GM21529 (cell line): ENCODE measurements around the gene TRPM3.
"Not testable (repeated sequence)": the region's sequence is repeated elsewhere in the genome, so short reads cannot be mapped to it uniquely, and the experiment has no call there.

ENCODE experiments used
- ATAC-seq: cut with Tn5 transposase; IDR thresholded peaks from one replicate; pipeline ENCODE4 v1.9.1; 2021; ENCODE audit not compliant: unreplicated experiment

Gene TRPM3

DNA sequence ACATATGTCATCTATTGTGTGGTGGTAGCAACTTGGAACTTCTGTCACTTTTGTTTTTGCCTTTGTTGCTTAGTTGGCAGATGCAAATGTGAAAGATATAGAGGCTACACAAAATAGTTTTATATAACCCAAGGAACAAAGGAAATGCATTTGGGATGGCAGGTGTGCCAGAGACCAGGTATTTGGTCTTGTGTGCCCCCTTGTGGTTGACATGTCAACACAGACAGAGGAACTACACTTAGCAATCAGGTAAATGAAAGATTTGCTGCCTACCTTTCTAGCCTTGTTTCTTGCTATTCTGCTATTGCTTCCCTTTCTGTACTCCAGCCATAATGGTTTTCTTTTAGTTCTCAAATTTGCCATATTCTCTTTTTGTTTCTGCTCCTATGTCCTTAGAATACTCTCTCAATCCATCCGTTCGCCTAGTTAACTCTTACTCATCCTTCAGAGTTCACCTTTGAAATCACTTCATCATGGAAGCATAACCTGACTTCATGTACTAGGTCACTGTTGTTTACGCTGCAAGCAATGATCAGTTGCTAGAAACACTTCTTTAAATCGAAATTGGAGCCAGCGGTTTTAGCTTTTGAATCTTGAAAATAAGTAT is 119.5 kb downstream of the TRPM3 start:
- peak; percentile 79 for ATAC-seq

DNA sequence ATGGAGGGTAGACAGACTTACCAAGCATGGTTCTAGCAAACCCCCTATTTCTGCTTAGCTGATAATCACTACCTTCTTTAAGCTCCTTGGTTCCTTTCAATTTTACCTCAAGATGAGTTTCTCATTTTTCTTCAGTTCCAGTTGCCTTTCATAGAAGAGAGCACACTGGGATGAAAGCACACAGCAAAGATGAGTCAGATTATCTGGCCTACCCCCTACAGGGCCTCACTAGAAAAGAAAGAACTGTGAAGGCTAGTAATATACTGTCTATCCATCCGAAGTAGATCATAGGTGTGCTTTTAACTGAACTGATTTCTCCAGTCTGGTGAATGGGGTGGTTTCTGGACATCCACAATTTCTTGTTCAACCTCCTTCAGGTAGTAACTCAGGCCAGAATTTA is 122.5 kb downstream of the TRPM3 start:
- no peak for ATAC-seq

DNA sequence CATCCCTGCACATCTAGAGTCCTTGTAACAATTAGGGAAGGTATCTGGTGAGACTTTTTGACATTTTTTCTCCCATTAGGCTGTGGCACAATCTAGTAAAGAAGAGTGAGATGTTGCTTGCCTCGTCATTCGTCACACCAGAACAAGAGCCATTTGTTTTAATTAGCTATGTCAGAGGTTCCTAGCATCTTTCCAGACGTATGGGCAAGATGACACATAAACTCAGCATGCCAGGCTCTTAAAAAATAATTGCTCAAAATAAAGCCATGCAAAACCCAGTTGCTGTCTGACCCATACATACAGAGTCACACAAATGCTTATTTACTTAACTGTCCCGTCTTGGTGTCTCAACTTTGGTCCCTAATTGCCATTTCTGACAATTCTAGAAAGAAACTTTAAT is 125.9 kb downstream of the TRPM3 start:
- no peak for ATAC-seq

DNA sequence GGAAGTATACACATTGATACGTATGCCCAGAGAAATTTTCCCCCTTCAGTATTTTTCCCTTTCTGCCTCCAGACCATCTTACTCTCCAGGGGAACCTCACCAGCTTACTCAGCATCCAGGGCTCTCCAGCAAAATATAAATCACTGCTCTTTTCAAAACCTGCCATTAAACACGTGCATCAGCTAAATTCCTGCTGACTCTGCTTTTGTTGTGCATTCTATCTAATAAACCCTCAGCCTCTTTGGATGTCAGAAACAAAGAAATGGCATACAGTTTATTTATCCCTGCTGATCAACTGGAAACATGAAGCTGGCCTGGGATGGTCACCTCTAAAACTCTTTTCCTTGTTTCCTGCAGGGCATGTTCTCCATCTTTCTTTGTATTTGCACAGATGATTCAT is 126.8 kb downstream of the TRPM3 start:
- ATAC-seq: no peak

DNA sequence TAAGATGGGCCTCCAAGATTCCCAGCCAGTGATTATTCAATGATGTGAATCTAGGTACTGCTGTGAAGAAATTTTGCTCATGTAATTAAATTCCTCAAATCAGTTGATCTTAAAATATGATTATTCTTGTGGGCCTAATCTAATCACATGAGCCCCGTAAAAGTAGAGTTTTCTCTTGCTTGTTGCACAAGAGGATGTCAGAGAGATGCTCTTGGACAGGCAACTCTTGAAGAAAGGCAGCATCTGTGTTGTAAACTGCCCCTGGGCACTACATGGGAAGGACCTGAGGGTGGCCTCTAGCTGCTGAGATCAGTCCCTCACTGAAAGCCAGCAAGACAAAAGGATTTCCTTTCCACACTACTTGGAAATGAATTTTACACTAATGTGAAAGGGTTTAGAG is 132.9 kb downstream of the TRPM3 start:
- no peak for ATAC-seq

DNA sequence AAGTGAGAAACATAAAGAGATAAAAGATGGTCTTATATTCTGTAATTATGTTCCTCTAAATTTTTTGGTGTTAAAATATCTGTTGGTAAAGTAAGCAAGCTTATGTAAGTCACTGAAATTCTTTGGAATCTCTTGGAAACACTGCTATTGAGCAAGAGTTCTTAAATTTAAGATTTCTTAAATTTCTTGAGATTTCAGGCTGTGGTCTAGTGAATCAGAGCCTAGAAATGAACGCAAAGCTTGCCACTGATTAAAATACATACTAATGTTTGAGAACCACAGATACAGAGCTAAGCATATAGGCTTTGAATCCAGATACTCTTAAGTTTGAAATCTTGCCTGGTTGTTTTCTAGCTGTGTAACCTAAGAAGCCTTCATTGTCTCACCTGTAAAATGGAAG is 133.4 kb downstream of the TRPM3 start:
- ATAC-seq: no peak

DNA sequence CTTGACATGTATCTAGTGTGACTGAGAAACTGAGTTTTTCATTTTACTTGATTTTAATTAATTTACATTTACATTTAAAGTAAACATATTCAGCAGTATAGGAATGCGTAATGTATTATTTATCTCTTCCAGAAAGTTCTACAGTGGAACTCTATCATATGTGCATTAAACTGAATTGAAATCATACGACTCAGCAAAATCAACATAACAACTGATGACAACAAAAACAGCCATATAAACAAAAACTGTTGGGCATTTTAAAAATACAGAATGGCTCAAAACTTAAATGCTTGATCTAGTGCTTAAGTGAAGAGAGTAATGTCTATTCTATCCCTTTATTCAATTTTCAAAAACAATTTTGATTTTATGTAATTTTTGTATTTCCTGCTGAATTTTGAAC is 134.4 kb downstream of the TRPM3 start:
- no peak for ATAC-seq

DNA sequence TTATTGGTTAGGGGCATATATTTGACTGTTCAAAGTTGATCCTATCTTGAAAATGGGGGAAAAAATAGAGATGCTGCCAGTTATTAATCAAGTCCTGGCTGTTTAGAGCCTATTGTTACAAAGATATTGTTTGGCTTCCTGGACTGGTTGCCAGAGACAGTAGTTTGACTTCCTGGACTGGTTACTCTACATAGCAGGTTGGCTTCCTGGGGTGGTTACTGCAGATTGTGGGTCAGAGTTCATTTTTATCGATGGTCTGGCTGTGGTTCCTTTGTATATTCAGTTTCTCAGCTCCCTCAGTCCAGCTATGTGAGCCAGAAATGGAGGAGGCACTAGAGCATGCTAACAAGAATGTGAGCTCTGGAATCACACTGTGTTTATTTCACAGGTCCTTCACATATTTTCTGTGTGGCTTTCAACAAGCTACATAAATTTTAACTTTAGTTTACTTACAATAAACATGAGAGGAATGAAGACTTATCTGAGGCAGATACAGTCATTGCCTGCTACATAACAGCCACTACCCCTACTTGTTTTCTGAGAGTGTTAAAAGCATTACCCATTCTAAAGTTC is 137.6 kb downstream of the TRPM3 start:
- no peak for ATAC-seq

DNA sequence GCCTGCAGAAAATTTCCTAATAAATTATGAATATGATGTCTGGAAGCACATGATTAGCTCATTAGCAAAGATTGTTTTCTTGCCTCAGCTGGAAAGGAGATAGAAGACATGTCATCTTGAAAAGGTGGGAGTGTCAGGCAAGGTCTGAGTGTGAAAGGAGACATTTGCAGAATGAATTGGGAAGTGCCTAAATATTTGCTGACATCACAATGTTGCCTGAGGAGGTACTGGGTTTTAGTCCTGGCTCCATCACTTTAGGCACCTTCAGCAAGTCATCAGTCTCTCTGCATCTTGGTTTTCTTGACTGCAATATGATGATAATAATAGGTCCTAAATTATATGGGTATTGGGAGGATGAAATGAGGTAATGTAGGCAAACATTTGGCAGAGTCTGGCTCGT is 140.1 kb downstream of the TRPM3 start:
- ATAC-seq: no peak

DNA sequence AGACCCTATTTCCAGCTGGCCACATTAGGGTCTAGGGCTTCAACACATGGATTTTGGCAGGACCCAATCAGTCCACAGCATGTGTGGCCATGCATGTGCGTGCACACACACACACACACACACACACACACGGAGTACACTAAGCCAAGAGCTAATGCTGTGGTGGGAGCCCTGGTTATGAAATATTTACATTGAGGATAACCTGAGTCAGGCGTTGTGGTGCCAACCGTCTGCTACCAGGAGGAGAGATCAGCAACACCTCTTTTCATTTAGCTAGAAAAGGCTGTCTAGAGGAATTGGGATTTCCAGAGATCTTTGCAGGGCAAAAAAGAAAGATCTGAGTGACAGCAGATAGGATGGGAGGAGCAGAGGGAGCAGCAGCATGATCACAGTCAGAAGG is 141.5 kb downstream of the TRPM3 start:
- no peak for ATAC-seq

DNA sequence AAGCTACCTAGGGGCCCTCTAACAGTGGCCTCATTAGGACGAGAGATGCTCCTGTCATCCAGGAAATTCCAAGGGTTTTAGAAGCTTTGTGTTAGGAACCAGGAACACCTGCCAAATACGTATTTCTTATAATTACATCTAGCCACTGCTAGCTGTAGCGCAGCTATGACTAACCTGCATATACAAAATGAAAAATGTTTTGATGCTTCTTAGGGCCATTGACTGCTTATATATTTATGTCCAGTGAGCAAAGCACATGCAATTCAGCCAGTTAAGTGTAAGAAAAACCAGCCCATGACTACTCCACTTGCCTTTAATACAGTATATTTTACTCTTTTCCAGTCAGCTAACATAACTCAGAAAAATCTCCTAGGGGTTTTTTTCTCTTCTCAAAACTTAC is 143.3 kb downstream of the TRPM3 start:
- ATAC-seq: no peak

DNA sequence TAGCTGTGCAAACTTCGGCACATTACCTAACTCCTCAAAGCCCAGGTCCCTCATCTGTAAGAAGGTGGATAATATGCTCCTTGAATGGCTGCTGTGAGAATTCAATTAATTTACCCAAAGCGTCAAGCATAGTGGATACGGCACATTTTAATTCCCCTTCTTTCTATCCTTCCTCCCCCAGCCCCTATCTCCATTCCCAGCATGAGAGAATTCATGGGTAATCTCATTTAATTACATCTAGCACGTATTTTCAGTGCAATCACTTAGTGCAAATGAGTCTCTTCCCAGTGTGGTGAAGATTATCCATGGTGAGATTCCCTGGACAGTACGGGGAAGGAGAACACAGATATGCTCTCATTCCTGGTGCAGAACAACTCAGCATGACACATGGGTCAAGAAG is 145.6 kb downstream of the TRPM3 start:
- no peak for ATAC-seq

DNA sequence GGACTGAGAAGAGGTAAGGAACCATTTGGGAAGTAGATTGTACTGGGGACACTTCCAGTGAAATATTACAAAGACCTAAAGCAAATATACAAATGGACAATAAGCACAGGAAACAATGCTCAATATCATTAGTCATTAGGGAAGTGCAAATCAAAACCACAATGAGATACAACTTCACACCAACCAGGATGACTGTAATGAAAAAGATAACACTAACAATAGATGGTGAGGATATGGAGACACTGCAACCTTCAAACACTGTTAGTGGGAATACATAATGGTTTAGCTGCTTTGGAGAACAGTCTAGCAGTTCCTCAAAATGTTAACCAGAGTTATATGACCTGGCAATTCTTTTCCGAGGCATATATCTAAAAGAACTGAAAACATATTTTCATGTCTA is 149.7 kb downstream of the TRPM3 start:
- ATAC-seq: no peak

DNA sequence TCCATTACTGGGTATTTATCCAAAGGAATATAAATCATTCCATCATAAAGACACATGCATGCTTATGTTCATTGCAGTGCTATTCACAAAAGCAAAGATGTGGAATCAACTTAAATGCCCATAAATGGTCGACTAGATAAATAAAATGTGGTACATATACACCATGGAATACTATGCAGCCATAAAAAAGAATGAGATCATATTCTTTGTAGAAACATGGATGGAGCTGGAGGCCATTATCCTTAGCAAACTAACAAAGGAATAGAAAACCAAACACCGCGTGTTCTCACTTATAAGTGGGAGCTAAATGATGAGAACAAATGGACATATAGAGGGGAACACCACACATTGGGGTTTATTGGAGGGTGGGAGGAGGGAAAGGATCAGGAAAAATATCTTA is 155.0 kb downstream of the TRPM3 start:
- not testable (repeated sequence) for ATAC-seq

DNA sequence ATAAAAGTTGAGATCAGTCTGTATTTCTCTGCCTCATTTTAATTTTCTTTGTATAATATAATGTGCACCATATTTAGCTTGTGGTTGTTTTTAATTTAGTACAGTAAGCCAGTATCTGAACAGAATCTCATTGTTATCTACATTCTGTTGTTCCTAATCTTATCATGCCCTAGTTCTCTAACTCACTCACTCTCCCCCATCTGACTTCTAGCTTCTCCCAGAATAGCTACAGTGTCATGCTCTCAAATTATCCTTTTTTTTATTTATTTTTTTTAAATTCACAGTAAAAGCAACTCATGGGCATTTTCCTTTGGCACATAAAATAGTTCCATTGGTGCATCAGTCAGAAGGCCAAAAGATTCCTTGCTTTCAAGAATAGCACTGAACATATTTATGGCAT is 156.6 kb downstream of the TRPM3 start:
- no peak for ATAC-seq

DNA sequence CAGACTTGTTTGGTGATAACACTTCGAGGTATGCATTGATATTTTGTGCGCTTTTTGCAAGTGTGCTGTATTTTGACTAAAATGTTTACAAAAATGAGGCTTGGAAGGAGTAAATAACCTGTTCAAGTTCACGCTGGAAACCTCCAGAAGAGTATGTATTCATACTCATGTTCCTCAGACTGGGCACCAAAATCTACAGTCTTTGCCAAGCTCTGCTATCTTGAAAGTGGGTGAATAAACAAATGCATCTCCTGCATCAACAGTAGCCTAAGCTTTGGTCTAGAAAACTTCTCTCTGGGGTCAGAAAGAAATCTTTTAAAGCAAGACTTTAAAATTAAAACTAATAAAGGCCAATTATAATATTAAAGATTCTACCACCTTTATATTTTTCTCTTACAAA is 157.9 kb downstream of the TRPM3 start:
- ATAC-seq: no peak

DNA sequence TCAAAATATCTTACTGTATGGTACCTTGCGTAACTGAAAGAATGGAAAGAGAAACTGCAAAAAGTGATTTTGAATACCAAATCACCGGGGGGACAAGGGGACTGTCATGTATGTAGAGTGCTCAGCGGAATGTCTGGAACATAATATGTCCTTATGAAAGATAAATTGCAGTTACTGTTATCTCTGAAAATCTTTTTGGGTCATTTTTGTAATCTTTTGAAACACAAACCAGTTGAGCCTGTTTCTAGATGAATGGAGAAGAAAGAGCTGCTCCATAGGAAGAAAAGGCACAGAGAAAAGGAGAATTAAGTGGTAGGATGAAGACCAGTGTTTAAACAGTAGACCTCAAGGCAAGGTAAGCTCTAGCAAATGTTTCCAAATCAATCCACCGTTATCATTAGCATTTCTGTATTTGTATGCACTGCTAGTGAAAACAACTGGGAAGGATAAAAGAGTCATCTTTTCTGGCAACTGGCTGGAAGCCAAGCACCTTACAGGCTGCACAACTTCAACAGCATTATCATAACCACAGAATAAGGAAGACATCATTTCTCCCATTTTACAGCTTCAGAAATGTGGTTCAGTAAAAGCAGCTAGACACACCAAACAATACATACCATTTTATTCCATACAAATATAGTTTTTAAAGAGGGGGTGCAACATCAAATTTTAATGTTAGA is 158.5 kb downstream of the TRPM3 start:
- ATAC-seq: no peak

DNA sequence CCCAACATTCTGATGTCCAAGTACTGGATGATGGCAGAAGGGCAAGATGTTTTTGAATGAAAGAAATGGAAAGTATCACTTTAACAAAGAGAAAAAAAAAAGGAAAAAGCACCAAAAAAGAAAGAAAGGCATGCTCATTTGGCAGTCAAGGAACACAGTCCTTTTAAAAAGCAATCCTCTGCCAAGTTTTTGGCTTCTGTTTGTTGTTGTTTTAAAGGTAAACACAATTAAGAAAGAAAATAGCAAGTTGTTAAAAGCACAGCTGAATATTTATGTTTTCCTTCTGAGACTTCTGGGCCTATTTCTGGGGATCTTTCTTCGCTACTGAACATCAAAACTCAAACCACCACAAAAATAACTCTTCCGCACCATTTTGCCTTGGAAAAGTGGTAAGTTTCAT is 162.1 kb downstream of the TRPM3 start:
- ATAC-seq: no peak

DNA sequence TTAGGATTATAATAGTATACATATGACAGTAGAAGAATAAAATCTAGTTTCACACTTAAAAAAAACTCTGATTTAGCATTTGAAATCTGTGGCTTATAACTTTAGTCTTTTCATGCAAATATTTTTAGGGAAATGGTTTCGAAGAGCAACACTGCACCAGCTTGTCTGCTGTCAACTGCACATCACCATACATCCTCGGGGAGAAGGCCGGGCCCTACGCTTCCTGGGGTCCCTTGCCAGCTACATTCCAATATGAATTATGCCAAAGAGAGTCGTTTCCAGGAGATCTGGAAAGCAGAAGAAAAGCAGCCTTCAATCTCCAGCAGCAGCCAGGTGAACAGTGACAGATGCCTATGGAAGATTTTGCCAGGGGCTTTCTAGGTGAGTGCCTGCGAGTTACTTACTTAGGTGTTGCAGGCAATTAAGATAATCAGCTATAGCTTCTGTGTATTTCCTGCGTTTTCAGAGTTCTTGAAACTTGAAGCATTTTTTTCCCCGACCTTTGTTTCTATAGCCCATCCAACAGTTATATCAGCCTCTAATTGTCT is 166.8 kb downstream of the TRPM3 start:
- no peak for ATAC-seq

DNA sequence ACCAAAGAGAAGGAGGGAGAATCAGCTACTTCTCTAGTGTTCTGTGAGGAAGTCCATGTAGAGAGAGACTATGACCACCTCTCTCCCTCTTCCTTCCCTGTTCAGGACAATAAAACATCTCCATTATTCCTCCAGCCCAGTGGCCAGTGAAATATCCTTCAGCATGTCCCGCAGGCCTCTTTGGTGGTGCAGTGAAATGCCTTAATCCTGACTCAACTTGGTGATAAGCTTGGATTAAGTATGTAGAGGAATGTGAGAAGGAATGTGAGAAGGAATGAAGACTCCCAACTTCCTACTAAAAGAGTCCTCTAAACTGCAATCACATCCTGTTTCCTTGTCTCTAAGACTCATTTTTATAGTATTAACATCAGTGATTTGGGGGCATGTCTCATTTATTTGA is 167.3 kb downstream of the TRPM3 start:
- ATAC-seq: no peak

DNA sequence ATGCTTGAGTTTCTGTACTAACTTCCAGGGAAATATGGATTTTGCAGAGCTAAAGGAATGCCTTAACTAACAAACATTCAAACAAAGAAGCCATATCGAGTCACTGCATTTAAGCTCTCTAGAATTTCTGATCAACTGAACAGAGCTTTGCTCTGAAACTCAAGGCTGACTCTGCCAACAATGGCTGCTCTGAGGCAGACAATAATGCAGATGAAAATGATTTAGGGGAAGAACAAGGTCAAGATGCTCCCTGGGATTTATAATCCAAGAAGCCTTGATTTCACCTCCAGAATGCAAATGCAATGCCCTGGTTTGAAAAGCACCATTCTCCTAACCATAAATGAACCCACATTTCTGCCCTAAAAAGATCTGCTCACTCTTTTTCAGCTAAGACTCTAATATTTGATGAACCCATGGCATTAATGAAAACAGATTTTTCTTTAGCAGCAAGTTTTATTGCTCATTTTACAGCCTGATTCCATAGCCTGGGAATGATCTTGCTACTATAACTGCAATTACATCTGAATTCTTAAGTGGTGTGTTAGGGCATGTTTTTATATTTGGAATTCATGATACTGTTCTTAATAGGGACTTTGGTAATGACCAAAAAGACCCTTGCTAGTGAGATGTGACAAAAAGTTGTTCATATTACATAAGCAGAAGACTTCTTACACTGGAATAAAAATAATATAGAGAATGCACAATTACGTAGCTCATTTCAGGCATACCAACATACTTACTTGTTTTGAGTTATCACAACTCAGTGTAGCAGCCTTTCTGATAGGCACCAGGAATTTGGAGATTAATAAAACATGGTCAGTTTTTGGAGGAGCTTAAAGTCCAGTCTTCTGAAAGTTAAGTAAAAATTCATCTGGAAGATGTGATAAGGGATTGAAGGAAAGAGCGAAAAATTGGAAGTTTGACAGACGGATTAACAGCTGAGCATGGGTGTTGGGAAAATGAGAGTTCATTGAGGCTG is 169.4 kb downstream of the TRPM3 start:
- no peak for ATAC-seq
